NCI-H345 (cell line): ENCODE data around the gene SLC30A2.
A peak's percentile ranks its signal among the peaks of the same experiment; 100 is the strongest.

ENCODE experiments used
- DNase-seq: peaks from one replicate; lab custom pipeline; 2025; lab: John Stamatoyannopoulos, UW

SLC30A2 gene

DNA sequence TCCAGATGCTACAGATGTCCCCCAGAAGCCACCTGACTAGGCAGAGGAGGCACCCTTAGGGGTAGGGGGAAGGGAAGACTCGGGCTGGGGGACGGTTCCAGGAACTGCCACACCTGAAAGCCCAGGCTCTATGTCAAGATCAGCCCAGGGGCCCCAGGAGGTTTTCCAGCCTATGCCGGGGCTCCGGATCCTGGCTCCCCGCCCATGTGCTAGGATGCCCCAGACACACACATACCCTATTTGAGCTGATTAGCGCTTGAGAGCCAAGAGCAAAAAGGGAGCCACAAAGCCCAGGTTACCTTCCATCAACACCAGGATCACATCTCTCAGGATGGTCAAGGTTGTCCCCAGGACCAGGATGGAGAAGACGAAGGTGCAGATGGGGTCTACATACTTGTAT lies 4.5 kb downstream of the SLC30A2 start:
- no peak for DNase-seq

DNA sequence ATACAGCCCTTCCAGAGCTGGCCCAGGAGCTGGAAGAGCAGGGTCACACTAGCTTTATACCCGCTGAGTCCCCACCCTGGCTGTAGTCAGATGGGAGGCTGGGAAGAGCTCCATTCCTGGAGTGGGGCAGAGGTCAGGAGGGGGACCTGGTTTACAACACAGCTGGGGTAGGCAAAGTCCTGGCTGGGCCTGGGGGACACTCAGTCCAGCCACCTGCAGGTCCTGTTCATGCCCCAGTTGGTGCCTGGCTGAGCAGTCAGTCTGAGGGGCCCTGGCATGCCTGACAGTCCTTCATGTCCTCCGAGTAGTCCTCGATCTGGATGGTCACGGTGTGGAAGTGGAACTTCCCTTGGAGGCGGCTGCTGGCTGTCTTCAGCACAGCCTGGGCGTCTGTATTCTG lies 7.0 kb downstream of the SLC30A2 start:
- DNase-seq: no peak

- DNase-seq: no peak
Observed at GRCh38 chr1:26038477-26038876, 7.4 kb downstream of the SLC30A2 start.

DNA sequence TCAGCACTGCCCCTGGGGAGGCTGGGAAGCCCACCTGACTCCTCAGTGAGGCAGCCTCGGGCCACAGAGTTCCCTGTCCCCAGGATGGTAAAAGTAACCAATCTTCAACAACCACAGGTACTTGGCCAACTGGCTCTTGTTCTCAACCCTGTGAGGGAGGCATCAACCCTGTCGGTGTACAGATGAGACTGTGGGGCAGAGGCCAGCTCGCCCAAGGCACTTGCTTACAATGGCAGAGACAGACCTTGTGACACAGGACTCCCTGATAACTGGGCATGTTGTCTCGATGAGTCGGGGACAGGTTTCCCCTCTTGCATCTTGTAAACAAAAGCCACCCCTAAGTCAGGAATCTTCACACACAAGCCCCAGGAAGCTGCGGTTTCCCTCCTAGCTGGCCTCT lies 8.0 kb downstream of the SLC30A2 start:
- no peak for DNase-seq

DNA sequence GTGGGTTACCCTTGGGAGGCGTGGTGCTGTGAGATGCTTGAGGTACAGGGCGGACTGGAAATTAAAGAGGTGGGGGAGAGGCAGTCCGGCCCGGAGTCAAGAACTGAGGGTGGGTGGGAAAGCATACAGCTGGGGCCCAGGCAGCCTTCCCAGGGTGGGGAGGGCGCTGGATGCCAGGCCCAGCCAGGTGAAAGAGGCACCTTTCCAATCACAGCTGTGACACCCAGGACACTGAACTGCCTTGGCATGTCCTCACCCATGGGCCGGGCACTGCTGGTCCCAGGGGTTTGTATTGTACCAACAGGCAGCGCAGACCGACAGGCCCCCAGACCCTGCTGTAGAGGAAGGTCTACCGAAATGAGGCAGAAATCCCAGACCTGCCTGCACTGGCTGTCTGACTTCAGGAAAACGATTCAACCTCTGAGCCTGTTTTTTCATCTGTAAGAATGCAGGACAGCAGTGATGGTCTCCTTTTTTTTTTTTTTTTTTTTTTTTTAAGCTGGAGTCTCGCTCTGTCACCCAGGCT lies 9.1 kb downstream of the SLC30A2 start:
- DNase-seq: no peak

DNA sequence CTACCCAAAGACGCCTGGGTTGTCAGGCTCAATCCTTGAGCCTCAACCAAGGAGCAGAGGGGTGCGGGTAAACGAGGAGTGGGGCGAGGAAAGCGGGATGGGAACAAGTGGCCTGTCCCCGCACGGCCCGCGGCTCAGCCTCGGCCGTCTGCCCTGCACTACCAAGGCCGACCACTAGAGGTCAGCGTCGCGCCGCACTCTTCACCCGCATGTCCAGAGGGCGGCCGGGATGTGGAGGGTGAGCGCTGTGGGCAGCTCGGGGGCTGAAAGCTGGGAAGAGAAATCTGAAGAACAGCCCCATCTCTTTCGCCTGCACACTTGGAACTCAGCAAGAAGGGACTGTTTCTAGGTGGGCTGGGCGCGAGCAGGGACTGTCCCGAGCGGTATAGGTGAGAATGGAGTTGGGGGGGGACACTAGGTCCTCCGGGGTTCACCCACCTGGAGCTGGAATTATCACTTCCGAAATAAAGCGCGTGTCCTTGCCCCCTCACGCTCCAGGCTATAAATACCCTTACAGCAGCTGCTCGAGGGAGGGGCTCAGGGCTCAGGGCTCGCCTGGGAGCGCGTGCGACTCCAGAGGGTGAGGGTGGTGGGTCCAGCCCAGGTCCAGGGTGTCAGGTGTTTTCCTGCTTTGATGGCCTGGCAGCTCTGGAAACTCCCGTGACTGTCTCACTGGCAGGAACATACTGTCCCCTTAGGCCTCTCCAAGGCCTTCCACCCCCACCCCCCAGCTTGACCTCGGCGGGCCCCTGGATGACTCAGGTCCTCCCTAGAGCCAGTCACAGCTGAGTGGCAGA lies 9.8 kb downstream of the SLC30A2 start:
- peak; percentile 65 for DNase-seq

DNA sequence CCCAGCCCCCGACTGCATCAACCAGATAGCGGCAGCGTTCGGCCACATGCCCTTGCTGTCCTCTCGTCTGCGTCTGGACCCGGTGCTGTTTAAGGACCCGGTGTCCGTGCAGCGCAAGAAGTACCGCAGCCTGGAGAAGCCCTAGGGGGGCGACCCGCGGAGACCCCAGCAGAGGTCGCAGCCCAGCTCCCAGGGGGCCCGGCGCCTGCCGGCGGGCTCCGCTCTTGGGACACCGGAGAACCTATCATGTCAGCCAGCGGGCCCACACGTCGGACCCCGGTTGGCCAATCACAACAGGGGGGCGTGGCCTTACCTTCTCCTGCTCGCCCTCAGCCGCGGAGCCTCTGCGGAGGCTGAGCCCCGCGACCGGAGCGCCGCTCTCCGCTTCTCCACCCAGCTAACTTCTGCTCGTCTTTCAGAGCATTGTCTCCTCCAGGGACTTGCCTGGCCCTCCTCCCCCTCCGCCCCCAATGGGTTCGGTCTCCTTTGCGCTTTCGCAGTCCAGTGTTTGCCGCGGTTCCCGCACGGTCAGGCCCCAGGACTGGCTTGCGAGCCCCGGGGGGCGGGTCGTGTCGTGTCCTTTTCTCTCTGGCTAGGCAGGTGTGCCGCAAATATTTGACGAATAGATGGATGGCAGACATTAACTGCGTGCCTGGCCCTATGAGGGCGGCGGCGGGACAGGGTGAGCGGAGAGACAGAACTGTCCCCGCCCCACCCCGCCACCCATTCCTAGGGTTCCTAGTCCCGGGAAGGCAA lies 10.5 kb downstream of the SLC30A2 start:
- peak; percentile 94 for DNase-seq

DNA sequence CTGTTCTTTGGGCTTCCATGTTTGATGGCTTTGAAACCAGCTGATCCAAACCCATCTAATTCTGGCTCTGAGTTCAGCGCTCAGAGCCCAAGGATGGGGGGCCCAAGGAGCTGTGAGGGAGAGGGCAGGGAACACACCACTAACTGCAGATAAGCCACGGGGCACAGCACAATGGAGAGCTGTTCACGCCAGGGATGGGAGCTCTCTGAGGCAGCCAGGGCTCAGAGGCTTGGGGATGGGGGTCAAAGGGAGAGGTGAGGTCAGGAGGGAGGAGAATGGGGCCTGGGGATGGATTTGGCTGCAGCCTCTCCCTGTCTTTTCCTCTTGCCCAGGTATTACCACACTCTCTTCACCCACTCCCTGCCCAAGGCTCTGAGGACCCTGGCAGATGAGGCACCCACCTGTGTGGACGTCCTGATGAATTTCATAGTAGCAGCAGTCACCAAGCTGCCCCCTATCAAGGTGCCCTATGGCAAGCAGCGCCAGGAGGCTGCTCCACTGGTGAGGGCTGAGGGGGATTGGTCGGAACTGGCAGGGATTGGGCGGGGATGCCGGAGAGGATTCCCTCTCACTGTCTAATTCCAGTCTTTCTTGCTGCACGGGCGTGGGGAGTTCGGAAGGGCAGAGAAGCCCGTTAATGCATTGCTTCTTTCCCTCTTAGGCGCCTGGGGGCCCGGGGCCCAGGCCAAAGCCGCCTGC lies 11.3 kb downstream of the SLC30A2 start:
- DNase-seq: peak; percentile 20

DNA sequence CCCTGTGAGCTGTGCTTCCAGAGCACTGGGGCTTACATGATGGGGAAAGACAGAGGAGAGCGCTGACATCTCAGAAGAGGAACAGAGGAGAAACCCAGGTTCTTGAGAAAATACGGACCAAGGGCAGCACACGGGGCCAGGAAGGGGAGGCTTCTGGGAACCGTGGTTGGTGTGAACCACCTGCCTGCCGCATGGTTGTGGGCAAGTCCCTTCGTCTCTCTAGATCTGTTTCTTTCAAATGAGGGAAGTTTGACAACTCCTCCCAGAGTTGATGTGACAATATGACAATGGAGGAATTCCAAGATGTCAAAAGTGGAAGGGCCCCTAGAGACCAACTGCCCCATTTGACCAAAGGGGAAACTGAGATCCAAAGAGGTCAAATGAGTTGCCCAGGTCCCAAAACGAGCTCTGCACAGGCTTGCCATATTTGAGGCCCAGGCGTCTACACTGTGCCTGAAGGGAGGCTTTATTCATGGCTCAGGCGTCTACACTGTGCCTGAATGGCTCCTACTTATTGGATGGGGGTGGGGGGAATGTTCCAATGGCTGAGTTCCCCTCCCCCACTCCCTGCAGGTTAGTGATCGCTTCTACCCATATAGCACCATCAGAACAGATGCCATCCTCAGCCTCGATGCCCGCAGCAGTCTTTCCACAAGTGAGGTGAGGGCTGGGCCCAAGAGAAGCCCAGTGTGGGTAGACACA lies 13.1 kb downstream of the SLC30A2 start:
- no peak for DNase-seq

- DNase-seq: no peak
Observed at GRCh38 chr1:26031611-26032220, 14.2 kb downstream of the SLC30A2 start.

DNA sequence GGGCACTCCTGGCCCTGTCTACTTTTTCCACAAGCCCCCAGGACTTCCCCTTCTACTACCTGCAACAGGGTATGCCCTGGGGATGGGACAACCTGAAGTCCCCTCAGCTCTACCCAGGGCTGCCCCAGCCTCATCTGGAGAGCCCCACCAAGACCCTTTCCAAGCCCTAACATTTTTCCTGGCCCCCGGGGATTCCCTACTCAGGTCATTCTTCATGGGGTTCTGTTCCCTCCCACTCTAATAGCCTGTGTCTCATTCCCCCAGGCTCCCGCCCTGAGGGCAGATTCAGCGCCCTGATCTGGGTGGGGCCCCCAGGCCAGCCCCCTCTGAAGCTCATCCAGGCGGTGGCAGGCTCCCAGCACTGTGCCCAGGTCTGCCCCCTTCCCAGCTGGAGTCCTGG lies 14.7 kb downstream of the SLC30A2 start:
- DNase-seq: no peak

DNA sequence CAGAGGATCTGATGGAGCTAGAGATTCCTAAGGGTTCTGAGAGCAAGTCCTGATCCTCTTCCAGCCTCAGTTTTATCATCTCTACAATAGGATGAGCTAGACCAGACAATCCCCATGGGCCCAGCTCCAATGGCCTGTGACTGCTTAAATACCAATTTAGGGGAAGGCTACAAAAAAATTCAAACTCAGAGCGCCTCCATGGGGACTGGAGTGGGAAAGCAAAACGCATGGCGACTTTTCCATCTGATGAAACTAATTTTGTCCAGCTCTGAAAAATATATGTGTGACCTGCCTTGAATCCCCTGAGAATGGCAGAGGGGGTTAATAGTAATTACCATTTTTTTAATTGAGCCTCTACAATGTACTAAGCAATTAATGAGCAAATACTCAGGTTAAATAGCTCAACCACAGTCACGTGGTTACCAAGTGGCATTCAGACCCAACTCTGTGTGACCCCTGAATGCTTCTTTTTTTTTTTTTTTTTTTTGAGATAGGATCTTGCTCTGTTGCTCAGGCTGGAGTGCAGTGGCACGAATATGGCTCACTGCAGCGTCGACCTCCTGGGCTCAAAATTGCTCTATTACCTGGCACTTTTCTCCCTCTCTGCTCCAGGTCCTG lies 15.9 kb downstream of the SLC30A2 start:
- DNase-seq: no peak

DNA sequence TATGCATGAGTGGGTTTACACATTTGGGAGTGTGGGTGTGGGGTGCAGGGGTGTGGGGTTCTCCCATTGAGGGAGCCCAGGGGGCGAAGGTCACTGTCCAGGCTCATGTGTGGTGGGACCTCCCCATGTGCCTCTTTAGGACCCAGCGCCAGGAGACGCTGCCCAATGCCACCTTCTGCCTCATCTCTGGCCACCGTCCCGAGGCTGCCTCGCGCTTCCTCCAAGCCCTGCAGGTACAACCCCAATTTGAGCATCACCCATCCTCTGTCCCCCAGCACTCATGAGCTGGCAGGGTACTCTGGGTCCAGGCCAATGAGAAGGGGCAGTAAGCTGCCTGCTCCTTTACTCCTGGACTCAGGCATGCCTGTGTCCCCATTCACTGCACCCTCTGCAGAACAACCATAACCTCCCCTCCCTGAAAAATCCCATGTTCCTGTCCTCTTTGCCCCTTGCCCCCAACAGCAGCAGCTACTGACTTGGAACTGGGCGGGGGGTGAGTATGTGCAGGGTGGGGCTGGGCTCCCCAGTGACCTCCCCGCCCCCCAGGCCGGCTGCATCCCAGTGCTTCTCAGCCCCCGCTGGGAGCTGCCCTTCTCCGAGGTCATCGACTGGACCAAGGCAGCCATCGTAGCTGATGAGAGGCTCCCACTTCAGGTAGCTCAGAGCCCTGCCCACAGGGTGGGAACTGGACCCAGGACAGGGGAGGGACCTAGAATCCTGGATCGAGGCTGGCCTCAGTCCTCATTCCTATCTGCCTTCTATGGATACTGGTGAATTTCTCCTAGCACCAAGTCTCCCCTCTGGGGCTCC lies 16.7 kb downstream of the SLC30A2 start:
- DNase-seq: no peak

DNA sequence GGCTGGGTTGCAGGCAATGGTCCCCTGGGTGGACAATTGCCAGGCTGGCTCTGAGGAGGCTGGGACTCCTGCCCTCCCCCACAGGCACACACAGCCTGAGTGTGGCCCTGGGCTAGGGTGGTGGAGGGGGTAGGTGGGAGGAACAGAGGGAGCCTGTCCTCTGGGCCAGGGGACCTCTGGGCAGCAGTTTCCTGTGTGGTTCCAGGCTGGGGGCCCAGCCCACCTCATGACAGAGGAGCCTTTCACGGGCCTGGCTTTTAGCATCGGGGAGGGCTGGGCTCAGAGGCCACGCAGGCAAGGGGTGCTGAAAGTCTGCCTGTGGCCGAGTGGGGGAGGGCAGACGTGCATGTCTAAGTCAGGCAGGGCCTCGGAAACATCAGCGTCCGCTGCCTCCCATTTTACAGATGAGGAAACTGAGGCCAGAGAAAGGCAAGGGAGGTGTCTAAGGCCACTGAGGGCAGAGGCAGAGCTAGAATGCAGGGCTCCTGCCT lies 17.4 kb downstream of the SLC30A2 start:
- no peak for DNase-seq

DNA sequence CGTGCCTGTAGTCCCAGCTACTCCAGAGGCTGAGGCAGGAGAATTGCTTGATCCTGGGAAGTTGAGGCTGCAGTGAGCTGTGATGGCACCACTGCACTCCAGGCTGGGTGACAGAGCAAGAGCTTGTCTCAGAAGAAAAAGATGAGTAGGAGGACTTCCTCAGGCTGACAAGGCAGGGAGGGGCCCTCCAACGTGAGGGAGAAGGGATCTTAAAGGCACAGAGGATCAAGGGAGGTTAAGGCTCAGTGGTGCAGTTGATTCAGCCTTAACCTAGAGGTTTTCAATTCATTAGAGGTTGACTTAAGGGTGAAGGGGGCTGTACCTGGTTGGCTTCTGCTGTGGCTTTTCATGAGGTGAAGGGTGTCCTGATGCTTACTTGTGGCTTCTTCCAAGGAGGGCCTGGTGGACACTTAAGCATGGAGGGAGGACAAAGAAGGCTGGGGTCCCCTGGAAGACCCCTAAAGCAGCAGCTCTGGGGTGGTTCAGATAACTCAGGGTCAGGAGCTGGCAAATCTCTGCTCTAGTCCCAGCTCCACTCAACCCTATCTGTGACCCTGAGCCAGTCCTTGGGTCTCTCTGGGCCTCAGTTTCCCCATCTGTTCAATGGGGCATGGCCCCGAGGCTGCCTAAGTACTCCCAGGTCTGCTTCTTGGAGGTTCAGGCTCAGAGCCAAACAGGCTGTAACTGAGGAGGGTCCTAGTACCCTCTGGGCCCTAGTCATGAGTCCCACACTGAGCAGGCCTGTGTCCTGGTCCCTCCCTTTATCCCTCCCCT lies 18.0 kb downstream of the SLC30A2 start:
- DNase-seq: no peak

GRCh38 chr1:26025517-26025916 lies 20.4 kb downstream of the SLC30A2 start:
- no peak for DNase-seq

GRCh38 chr1:26025060-26025459 lies 20.9 kb downstream of the SLC30A2 start:
- no peak for DNase-seq

DNA sequence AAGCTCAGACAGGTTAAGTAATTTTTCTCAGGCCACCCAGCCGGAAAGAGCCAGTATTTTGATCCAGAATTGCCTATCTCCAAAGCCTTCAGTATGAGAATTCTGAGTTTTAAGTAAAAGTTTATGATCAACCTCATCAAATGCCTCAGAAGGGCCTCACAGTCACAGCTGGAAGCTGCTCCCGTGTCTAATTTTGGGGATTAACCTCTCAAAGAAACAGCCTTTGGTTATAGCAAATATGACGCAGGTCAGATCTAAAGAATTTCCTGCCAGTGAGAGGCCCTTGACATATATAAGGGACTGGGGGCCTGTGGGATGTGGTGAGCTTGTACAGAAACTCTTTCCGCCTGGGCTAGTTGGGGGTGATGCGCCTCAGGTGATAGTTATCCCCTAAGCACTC lies 22.1 kb downstream of the SLC30A2 start:
- DNase-seq: no peak

- DNase-seq: no peak
Observed at GRCh38 chr1:26023009-26023408, 22.9 kb downstream of the SLC30A2 start.
